ENCODE results near the gene CAMK1D. TPM values are rescaled to one million over a fixed set of nuclear protein-coding genes. Genes with fewer than 3 reads are reported as not detected.
A peak's percentile ranks its signal among the peaks of the same experiment; 100 is the strongest.
"Not testable (repeated sequence)": the region's sequence is repeated elsewhere in the genome, so short reads cannot be mapped to it uniquely, and the experiment has no call there.

CAMK1D gene
- total RNA-seq, 1 experiment from 2014 or later: 0.63 TPM

- not testable (repeated sequence) for DNase-seq; H3K4me1 ChIP-seq (ENCODE audit: low read length); H4K20me1 ChIP-seq (ENCODE audit: insufficient read depth, low read depth, low read length); H3K27me3 ChIP-seq (ENCODE audit: low read length); H3K4me2 ChIP-seq (ENCODE audit: low read depth, low read length, poor library complexity, severe bottlenecking); H3K9ac ChIP-seq (ENCODE audit: low read length); H3K9me3 ChIP-seq (ENCODE audit: low read length); H3K27ac ChIP-seq (ENCODE audit: low read length); H3K9me2 ChIP-seq (replicated peaks; ENCODE audit: insufficient read depth, low read length); H3K79me2 ChIP-seq (ENCODE audit: low read length); H3K36me3 ChIP-seq (ENCODE audit: insufficient read depth, low read length); H2AFZ ChIP-seq (ENCODE audit: low read length); H3K4me3 ChIP-seq (ENCODE audit: low read length)
These were observed 196.9 kb downstream of the CAMK1D start for GRCh38 chr10:12546160-12546802.

- Histone ChIP-seq H3K27ac (ENCODE audit: low read length) (no peak overlapping the region), H4K20me1 (ENCODE audit: insufficient read depth, low read depth, low read length) (no peaks in the 10 kb centered on the region), H2AFZ (ENCODE audit: low read length) (no peak overlapping the region), H3K9me3 (ENCODE audit: low read length) (no peaks in the 10 kb centered on the region), H3K4me2 (ENCODE audit: low read depth, low read length, poor library complexity, severe bottlenecking) (no peak overlapping the region), H3K4me3 (ENCODE audit: low read length) (no peak overlapping the region), H3K27me3 (ENCODE audit: low read length) (no peaks in the 10 kb centered on the region), H3K4me1 (ENCODE audit: low read length) (no peaks in the 10 kb centered on the region), H3K79me2 (ENCODE audit: low read length) (no peaks in the 10 kb centered on the region), H3K9me2 (replicated peaks; ENCODE audit: insufficient read depth, low read length) (no peaks in the 10 kb centered on the region), H3K9ac (ENCODE audit: low read length) (no peak overlapping the region), H3K36me3 (ENCODE audit: insufficient read depth, low read length) (no peaks in the 10 kb centered on the region)
- no peak for DNase-seq
These were observed 198.0 kb downstream of the CAMK1D start for GRCh38 chr10:12547301-12547771.

- no peaks in the 10 kb centered on the region for H3K9me2 ChIP-seq (replicated peaks; ENCODE audit: insufficient read depth, low read length)
- no peak overlapping the region for H3K4me3 ChIP-seq (ENCODE audit: low read length)
- no peaks in the 10 kb centered on the region for H4K20me1 ChIP-seq (ENCODE audit: insufficient read depth, low read depth, low read length)
- H3K9ac ChIP-seq (ENCODE audit: low read length): no peak overlapping the region
- H3K4me1 ChIP-seq (ENCODE audit: low read length): no peaks in the 10 kb centered on the region
- no peaks in the 10 kb centered on the region for H3K79me2 ChIP-seq (ENCODE audit: low read length)
- H3K4me2 ChIP-seq (ENCODE audit: low read depth, low read length, poor library complexity, severe bottlenecking): no peak overlapping the region
- H3K36me3 ChIP-seq (ENCODE audit: insufficient read depth, low read length): no peaks in the 10 kb centered on the region
- peak; percentile 54 for DNase-seq
- H3K9me3 ChIP-seq (ENCODE audit: low read length): no peaks in the 10 kb centered on the region
- no peaks in the 10 kb centered on the region for H3K27me3 ChIP-seq (ENCODE audit: low read length)
- no peak overlapping the region for H3K27ac ChIP-seq (ENCODE audit: low read length)
- H2AFZ ChIP-seq (ENCODE audit: low read length): no peak overlapping the region
These were observed 199.9 kb downstream of the CAMK1D start for GRCh38 chr10:12549297-12549696.

GRCh38 chr10:12550994-12551393, 201.6 kb downstream of the CAMK1D start:
- Histone ChIP-seq H3K4me1 (ENCODE audit: low read length) (0 out of 2 replicates have a peak, but pooled peaks cover 3% of the 10 kb centered on the region), H3K9me2 (replicated peaks; ENCODE audit: insufficient read depth, low read length) (no peaks in the 10 kb centered on the region), H3K79me2 (ENCODE audit: low read length) (no peaks in the 10 kb centered on the region), H3K27me3 (ENCODE audit: low read length) (no peaks in the 10 kb centered on the region), H2AFZ (ENCODE audit: low read length) (no peak overlapping the region), H3K9me3 (ENCODE audit: low read length) (no peaks in the 10 kb centered on the region), H4K20me1 (ENCODE audit: insufficient read depth, low read depth, low read length) (no peaks in the 10 kb centered on the region), H3K4me2 (ENCODE audit: low read depth, low read length, poor library complexity, severe bottlenecking) (no peak overlapping the region), H3K4me3 (ENCODE audit: low read length) (no peak overlapping the region), H3K36me3 (ENCODE audit: insufficient read depth, low read length) (no peaks in the 10 kb centered on the region), H3K27ac (ENCODE audit: low read length) (no peak overlapping the region), H3K9ac (ENCODE audit: low read length) (no peak overlapping the region)
- no peak for DNase-seq

GRCh38 chr10:12556039-12556438, 206.7 kb downstream of the CAMK1D start:
- Histone ChIP-seq H3K79me2 (ENCODE audit: low read length) (no peaks in the 10 kb centered on the region), H4K20me1 (ENCODE audit: insufficient read depth, low read depth, low read length) (no peaks in the 10 kb centered on the region), H3K9me3 (ENCODE audit: low read length) (no peaks in the 10 kb centered on the region), H3K9ac (ENCODE audit: low read length) (no peak overlapping the region), H3K4me1 (ENCODE audit: low read length) (0 out of 2 replicates have a peak, but pooled peaks cover 3% of the 10 kb centered on the region), H3K36me3 (ENCODE audit: insufficient read depth, low read length) (no peaks in the 10 kb centered on the region), H3K27me3 (ENCODE audit: low read length) (no peaks in the 10 kb centered on the region), H3K9me2 (replicated peaks; ENCODE audit: insufficient read depth, low read length) (no peaks in the 10 kb centered on the region), H2AFZ (ENCODE audit: low read length) (no peak overlapping the region), H3K4me3 (ENCODE audit: low read length) (no peak overlapping the region), H3K27ac (ENCODE audit: low read length) (no peak overlapping the region), H3K4me2 (ENCODE audit: low read depth, low read length, poor library complexity, severe bottlenecking) (no peak overlapping the region)
- no peak for DNase-seq

GRCh38 chr10:12559578-12560178, 210.3 kb downstream of the CAMK1D start:
- no peaks in the 10 kb centered on the region for H4K20me1 ChIP-seq (ENCODE audit: insufficient read depth, low read depth, low read length)
- H3K9ac ChIP-seq (ENCODE audit: low read length): no peak overlapping the region
- H3K4me2 ChIP-seq (ENCODE audit: low read depth, low read length, poor library complexity, severe bottlenecking): no peak overlapping the region
- H3K9me3 ChIP-seq (ENCODE audit: low read length): no peaks in the 10 kb centered on the region
- H2AFZ ChIP-seq (ENCODE audit: low read length): no peak overlapping the region
- 0 out of 2 replicates have a peak, but pooled peaks cover 3% of the 10 kb centered on the region for H3K4me1 ChIP-seq (ENCODE audit: low read length)
- H3K36me3 ChIP-seq (ENCODE audit: insufficient read depth, low read length): no peaks in the 10 kb centered on the region
- no peaks in the 10 kb centered on the region for H3K27me3 ChIP-seq (ENCODE audit: low read length)
- no peak for DNase-seq
- no peak overlapping the region for H3K27ac ChIP-seq (ENCODE audit: low read length)
- H3K79me2 ChIP-seq (ENCODE audit: low read length): no peaks in the 10 kb centered on the region
- no peaks in the 10 kb centered on the region for H3K9me2 ChIP-seq (replicated peaks; ENCODE audit: insufficient read depth, low read length)
- no peak overlapping the region for H3K4me3 ChIP-seq (ENCODE audit: low read length)

GRCh38 chr10:12561307-12561706, 212.0 kb downstream of the CAMK1D start:
- no peak overlapping the region for H3K4me3 ChIP-seq (ENCODE audit: low read length)
- H3K9me2 ChIP-seq (replicated peaks; ENCODE audit: insufficient read depth, low read length): no peaks in the 10 kb centered on the region
- no peaks in the 10 kb centered on the region for H3K9me3 ChIP-seq (ENCODE audit: low read length)
- no peaks in the 10 kb centered on the region for H3K27me3 ChIP-seq (ENCODE audit: low read length)
- DNase-seq: no peak
- no peaks in the 10 kb centered on the region for H4K20me1 ChIP-seq (ENCODE audit: insufficient read depth, low read depth, low read length)
- H3K4me2 ChIP-seq (ENCODE audit: low read depth, low read length, poor library complexity, severe bottlenecking): no peak overlapping the region
- H3K4me1 ChIP-seq (ENCODE audit: low read length): no peaks in the 10 kb centered on the region
- H3K36me3 ChIP-seq (ENCODE audit: insufficient read depth, low read length): no peaks in the 10 kb centered on the region
- H2AFZ ChIP-seq (ENCODE audit: low read length): no peak overlapping the region
- no peak overlapping the region for H3K9ac ChIP-seq (ENCODE audit: low read length)
- no peaks in the 10 kb centered on the region for H3K79me2 ChIP-seq (ENCODE audit: low read length)
- H3K27ac ChIP-seq (ENCODE audit: low read length): no peak overlapping the region

GRCh38 chr10:12561720-12562119, 212.4 kb downstream of the CAMK1D start:
- no peak overlapping the region for H3K27ac ChIP-seq (ENCODE audit: low read length)
- no peaks in the 10 kb centered on the region for H3K27me3 ChIP-seq (ENCODE audit: low read length)
- H2AFZ ChIP-seq (ENCODE audit: low read length): no peak overlapping the region
- DNase-seq: no peak
- H3K36me3 ChIP-seq (ENCODE audit: insufficient read depth, low read length): no peaks in the 10 kb centered on the region
- no peak overlapping the region for H3K9ac ChIP-seq (ENCODE audit: low read length)
- H3K4me2 ChIP-seq (ENCODE audit: low read depth, low read length, poor library complexity, severe bottlenecking): no peak overlapping the region
- no peaks in the 10 kb centered on the region for H3K4me1 ChIP-seq (ENCODE audit: low read length)
- H3K9me3 ChIP-seq (ENCODE audit: low read length): no peaks in the 10 kb centered on the region
- no peaks in the 10 kb centered on the region for H3K79me2 ChIP-seq (ENCODE audit: low read length)
- no peak overlapping the region for H3K4me3 ChIP-seq (ENCODE audit: low read length)
- no peaks in the 10 kb centered on the region for H3K9me2 ChIP-seq (replicated peaks; ENCODE audit: insufficient read depth, low read length)
- no peaks in the 10 kb centered on the region for H4K20me1 ChIP-seq (ENCODE audit: insufficient read depth, low read depth, low read length)
